GM18907 (cell line): ENCODE data around the gene ATN1.
A peak's percentile ranks its signal among the peaks of the same experiment; 100 is the strongest.

Experiments
- ATAC-seq: cut with Tn5 transposase; IDR thresholded peaks from one replicate; pipeline ENCODE4 v1.9.1; 2021; ENCODE audit warnings: mild to moderate bottlenecking, moderate library complexity; ENCODE audit not compliant: unreplicated experiment

The ATN1 gene

GRCh38 chr12:6968426-6968825 lies 40.7 kb downstream of the ATN1 start:
- no peak for ATAC-seq

GRCh38 chr12:6970096-6970527 lies 42.4 kb downstream of the ATN1 start:
- ATAC-seq: peak; percentile 37

- ATAC-seq: no peak
Observed at GRCh38 chr12:6974180-6974579, 46.4 kb downstream of the ATN1 start.

GRCh38 chr12:6975297-6976032 lies 47.7 kb downstream of the ATN1 start:
- ATAC-seq: no peak

GRCh38 chr12:6977653-6978052 lies 49.9 kb downstream of the ATN1 start:
- ATAC-seq: no peak

- ATAC-seq: no peak
Observed at GRCh38 chr12:6978188-6978587, 50.4 kb downstream of the ATN1 start.

- ATAC-seq: no peak
Observed at GRCh38 chr12:6978611-6979011, 50.9 kb downstream of the ATN1 start.

GRCh38 chr12:6979021-6979420 lies 51.3 kb downstream of the ATN1 start:
- no peak for ATAC-seq

GRCh38 chr12:6979453-6979852 lies 51.7 kb downstream of the ATN1 start:
- ATAC-seq: no peak

- ATAC-seq: no peak
Observed at GRCh38 chr12:6980075-6980474, 52.3 kb downstream of the ATN1 start.

- no peak for ATAC-seq
Observed at GRCh38 chr12:6980740-6981139, 53.0 kb downstream of the ATN1 start.

- ATAC-seq: no peak
Observed at GRCh38 chr12:6981152-6982052, 53.6 kb downstream of the ATN1 start.

- no peak for ATAC-seq
Observed at GRCh38 chr12:6982532-6982931, 54.8 kb downstream of the ATN1 start.

- ATAC-seq: no peak
Observed at GRCh38 chr12:6987956-6988553, 60.3 kb downstream of the ATN1 start.
